HFF-Myc (cell line): ENCODE results near the gene PHF12.

ENCODE experiments used
- DNase-seq: peaks from one replicate; pipeline ENCODE4 v3.0.0-alpha.2; 2011; ENCODE audit warnings: low read depth; ENCODE audit errors: extremely low read depth
- H3K4me3 ChIP-seq: replicated peaks from 2 replicates; pipeline ENCODE4 v1.5.1; 2011; ENCODE audit warnings: low read depth, mild to moderate bottlenecking, control low read depth, low read length
- CTCF ChIP-seq: IDR thresholded peaks from 2 replicates; pipeline ENCODE4 v1.5.1; 2012; ENCODE audit warnings: mild to moderate bottlenecking, low read depth, low read length, control low read depth; ENCODE audit errors: missing control alignments

Gene PHF12

GRCh38 chr17:28920201-28920600 lies 31.1 kb downstream of the PHF12 start:
- no peak for TF ChIP-seq CTCF
- no peak overlapping the region for H3K4me3 ChIP-seq
- no peak for DNase-seq

DNA sequence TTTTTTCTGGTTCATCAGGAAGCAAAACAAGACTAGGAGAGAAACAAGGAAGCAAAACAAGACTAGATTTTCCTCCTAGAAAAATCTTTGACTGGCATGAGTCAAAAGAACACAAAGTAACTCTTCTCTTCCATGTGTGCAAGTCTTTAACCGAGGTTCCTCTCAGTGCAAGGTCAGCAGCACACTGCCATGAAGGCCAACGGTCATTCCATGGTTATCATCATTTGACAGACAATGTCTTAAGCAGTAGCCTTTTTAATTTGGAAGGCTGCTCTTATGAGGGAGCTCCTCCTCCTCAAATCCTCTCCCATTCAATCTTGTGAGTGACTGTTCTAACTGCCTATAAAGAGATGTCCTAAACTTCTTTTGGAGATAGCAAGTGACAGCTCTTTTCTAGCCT lies 33.0 kb downstream of the PHF12 start:
- no peak overlapping the region for H3K4me3 ChIP-seq
- DNase-seq = no peak
- no peak for TF ChIP-seq CTCF

DNA sequence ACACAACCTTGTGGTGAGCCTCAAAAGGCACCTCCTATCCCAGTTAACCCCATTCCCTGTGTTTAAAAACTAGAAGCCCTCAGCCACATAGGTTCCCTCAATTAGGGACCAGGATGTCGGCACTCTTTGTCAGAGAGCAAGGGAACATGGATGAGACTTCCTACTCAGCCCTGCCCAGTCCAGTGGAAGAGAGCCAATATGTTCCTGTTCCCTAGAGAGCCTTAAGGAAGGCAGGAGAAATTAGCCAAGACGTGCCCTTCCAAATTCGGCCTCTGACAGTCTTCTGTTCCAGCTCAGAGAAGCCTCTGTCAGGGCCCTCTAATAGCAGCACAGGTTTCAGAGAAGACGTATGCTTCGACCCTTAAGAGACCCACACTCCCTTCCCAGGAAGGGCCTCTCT lies 33.9 kb downstream of the PHF12 start:
- no peak for DNase-seq
- H3K4me3 ChIP-seq = no peak overlapping the region
- TF ChIP-seq CTCF = no peak

DNA sequence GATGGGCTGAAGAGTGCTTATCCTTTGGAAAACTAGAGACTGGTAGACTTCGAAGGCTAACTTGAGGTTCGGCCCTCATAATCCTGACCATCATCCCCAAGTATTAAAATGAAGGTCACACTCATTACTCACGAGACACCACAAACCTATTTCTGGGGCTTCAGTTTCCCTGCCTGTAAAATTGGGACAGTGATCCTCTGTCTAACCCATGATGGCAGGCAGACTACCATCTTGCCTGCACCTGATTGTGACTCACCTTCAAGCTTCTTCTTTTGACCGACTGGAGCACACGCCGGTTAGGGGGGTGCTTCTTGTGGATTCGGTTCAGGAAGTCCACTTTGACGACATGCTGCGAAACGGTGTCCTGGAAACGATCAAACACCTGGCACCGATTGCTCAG lies 34.3 kb downstream of the PHF12 start:
- no peak overlapping the region for H3K4me3 ChIP-seq
- no peak for TF ChIP-seq CTCF
- DNase-seq = no peak

DNA sequence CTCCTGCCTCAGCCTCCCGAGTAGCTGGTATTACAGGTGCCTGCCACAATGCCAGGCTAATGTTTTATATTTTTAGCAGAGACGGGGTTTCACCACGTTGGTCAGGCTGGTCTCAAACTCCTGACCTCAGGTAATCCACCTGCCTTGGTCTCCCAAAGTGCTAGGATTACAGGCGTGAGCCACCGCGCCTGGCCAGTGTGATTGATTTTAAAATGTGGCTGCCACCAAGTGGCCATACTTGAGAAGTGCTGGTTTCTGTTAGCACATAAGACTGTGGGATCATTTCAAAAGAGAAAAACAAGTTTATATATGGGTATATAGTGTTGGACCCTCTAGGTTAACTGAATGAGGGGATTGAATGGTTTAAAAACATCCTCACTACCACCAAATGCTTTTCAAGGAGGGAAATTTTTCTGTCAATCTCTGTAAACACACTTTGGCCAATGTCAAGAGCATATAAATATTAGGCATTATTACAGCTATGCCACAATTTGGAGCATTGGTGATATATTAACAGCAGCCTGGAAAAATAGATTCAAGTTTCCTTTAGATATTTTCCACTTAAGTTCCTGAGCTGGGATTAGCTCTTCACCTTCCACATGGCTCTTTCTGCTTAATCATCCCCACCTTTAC lies 34.9 kb downstream of the PHF12 start:
- DNase-seq = no peak
- H3K4me3 ChIP-seq = no peak overlapping the region
- peak; percentile 50 for TF ChIP-seq CTCF

DNA sequence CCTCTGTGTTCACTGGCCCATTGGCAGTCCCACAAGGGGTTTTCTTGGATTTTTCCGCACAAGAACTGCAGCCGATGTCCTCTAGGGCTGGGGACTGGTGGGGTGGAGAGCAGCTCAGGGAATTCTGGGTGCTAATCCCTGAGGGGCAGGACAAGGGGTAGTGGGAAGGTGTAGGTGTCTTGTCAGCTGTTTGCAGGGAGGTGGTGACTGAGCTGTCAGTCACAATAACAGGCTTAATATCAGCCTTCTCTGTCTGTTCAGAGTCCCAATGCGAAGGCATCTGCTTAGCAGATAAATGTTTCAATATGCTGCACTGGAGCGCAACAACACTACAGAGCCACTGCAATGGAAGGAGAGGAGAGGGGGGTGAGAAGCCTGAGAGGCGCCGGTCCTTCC lies 38.4 kb downstream of the PHF12 start:
- DNase-seq = no peak
- H3K4me3 ChIP-seq = no peak overlapping the region
- no peak for TF ChIP-seq CTCF
